GM18526 (cell line): ENCODE measurements around the gene C3orf18.

Experiments used
- POLR2A ChIP-seq: IDR thresholded peaks from 3 replicates; pipeline ENCODE4 v1.6.1; 2011; ENCODE audit not compliant: insufficient read length; ENCODE audit errors: extremely low read depth

The C3orf18 gene

GRCh38 chr3:50567386-50568167 is at the start of gene C3orf18:
C3orf18 (minus strand) TSS chr3:50567747; CDS start chr3:50565699, 2,048 bp downstream.
- peak; percentile 34 for TF ChIP-seq POLR2A

- no peak for TF ChIP-seq POLR2A
These were observed 49.2 kb upstream of the C3orf18 start for GRCh38 chr3:50616770-50617095.

- no peak for TF ChIP-seq POLR2A
These were observed 48.6 kb upstream of the C3orf18 start for GRCh38 chr3:50616003-50616769.

GRCh38 chr3:50615190-50615589 is 47.6 kb upstream of the C3orf18 start:
- TF ChIP-seq POLR2A, result no peak

GRCh38 chr3:50612970-50613846 is 45.7 kb upstream of the C3orf18 start:
- TF ChIP-seq POLR2A, result no peak

- no peak for TF ChIP-seq POLR2A
These were observed 44.8 kb upstream of the C3orf18 start for GRCh38 chr3:50612234-50612882.

- peak; percentile 73 for TF ChIP-seq POLR2A
These were observed 44.1 kb upstream of the C3orf18 start, which contains the start of gene CISH for GRCh38 chr3:50611464-50612233. CISH (minus strand) TSS chr3:50611774; CDS start chr3:50611650, 124 bp downstream.

- no peak for TF ChIP-seq POLR2A
These were observed 43.5 kb upstream of the C3orf18 start for GRCh38 chr3:50610992-50611463.

GRCh38 chr3:50610181-50610971 is 42.8 kb upstream of the C3orf18 start:
- TF ChIP-seq POLR2A, result no peak

- no peak for TF ChIP-seq POLR2A
These were observed 42.2 kb upstream of the C3orf18 start for GRCh38 chr3:50609763-50610085.

GRCh38 chr3:50609071-50609762 is 41.7 kb upstream of the C3orf18 start:
- TF ChIP-seq POLR2A, result no peak

GRCh38 chr3:50608278-50608677 is 40.7 kb upstream of the C3orf18 start:
- TF ChIP-seq POLR2A, result no peak
